Natural killer cell treated with Interleukin-12 subunit alpha and Interleukin-12 subunit beta and Interleukin-15 and Interleukin-18, amount 100 ng/mL, for 72 hours (primary cell): ENCODE results near the gene POLD2. TPM values are rescaled to one million over a fixed set of nuclear protein-coding genes. Genes with fewer than 3 reads are reported as not detected.

Experiments
- ATAC-seq, 2 donors: fragments of 150-1000 bp; cut with Tn5 transposase in 1 of 2; sonication (Bioruptor Pico), chemical (Tn5 transposase) in 1 of 2; 2 replicates each; pipeline ENCODE4 v1.10.0; 2021
- DNase-seq: peaks from one replicate; pipeline ENCODE4 v3.0.0; 2022; ENCODE audit warnings: low spot score
- H3K27ac Mint-ChIP-seq, 2 donors: 1 replicate in 1 of 2; 2 replicates in 1 of 2; pipeline ENCODE4 v1.8.0; 2022; ENCODE audit warnings: mixed read lengths in 2 of 2, mild to moderate bottlenecking in 1 of 2, moderate library complexity in 1 of 2
- H3K27me3 Mint-ChIP-seq, 2 donors: 1 replicate in 1 of 2; 2 replicates in 1 of 2; pipeline ENCODE4 v1.8.0; 2022; ENCODE audit warnings: mixed read lengths in 2 of 2
- H3K36me3 Mint-ChIP-seq: one replicate; pipeline ENCODE4 v1.8.0; 2022; ENCODE audit warnings: mixed read lengths
- H3K4me1 Mint-ChIP-seq, 2 donors: 1 replicate in 1 of 2; 2 replicates in 1 of 2; pipeline ENCODE4 v1.8.0; 2022; ENCODE audit warnings: low read depth in 2 of 2, mixed read lengths in 2 of 2, mild to moderate bottlenecking in 1 of 2
- H3K4me3 Mint-ChIP-seq: one replicate; pipeline ENCODE4 v1.8.0; 2022; ENCODE audit warnings: mixed read lengths
- H3K9me3 Mint-ChIP-seq: 2 replicates; pipeline ENCODE4 v1.8.0; 2022; ENCODE audit warnings: mixed read lengths
- total RNA-seq, 2 donors: library from RNA; stranded (reverse); gene quantifications; one replicate each; pipeline ENCODE4 v1.2.3, GENCODE V29; 2022

POLD2 gene
- total RNA-seq, 2 donors from 2014 or later = 101 to 229 TPM

DNA sequence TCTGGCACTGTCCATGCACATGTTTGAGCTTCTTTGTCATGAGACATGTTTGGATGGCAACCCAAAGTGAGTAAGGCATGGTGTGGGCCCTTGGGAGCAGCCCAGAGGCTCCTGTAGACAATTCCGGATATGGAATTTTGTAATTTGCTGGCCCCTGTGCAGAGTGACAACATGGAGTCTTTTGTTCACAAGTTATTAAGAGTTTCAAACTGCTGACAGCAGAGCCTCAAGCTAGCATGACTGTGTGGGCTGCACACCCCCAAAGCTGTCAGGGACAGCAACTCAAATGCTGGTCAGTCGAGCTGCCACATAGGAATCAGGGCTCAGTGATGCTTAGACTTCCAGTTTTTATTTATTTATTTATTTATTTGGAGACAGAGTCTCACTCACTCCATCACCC is 24.8 kb upstream of the POLD2 start:
- Mint-ChIP-seq H3K9me3 (no peaks in the 10 kb centered on the region), H3K4me1 (no peaks in the 10 kb centered on the region), H3K27me3 (peaks cover 0 to 3% of the 10 kb centered on the region in 2 donors), H3K36me3 (no peaks in the 10 kb centered on the region), H3K27ac (no peak overlapping the region), H3K4me3 (no peak overlapping the region)
- peak; percentile 25 for DNase-seq
- ATAC-seq = no peak

DNA sequence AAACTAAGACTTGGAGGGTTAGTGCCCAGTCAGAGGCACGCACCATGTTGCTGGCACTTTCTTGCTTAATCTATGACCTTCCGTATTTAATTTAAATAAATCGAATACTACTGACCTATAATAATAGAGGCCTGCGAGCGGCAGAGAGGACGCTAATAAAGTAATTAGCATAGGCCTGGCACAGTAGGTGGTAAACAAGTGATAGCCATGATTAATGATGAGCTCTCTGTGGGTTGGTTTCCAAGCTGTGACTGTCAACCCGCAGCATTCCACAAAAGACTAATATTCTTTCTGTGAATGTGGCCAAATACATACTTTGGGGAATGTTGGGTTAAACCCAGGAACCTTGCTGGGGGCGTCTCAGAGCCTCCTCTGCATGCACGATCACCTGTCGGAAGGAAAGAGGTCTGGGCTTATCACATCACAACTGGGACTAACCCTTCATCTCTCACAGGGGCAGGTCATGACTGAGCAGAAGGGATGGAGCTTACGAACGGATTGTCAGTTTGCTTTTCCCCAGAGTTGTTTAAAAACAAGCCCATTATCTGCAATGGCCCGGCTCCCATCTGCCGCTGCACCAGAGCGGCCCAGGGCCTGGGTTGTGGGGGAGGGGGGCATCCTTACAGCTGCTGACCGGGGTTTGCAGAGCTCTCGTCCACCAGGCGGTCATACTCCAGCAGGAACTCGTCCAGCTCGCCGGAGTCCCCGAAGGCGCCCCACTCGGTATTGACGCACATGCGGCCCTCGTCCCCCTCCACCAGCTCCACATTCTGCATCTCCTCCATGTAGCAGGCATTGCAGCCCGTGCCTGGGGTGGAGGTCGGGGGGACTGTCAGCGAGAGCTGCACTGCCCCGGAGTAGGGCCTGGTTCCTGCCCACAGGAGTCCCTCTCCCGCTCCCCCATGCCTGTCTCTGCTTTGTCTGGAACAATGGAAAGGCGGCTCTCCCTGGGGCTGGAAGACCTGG is 24.0 kb upstream of the POLD2 start:
- Mint-ChIP-seq H3K27ac (no peak overlapping the region), H3K9me3 (no peaks in the 10 kb centered on the region), H3K4me3 (no peak overlapping the region), H3K27me3 (peaks cover 0 to 3% of the 10 kb centered on the region in 2 donors), H3K4me1 (no peaks in the 10 kb centered on the region), H3K36me3 (no peaks in the 10 kb centered on the region)
- DNase-seq = peak; percentile 60
- no peak for ATAC-seq

DNA sequence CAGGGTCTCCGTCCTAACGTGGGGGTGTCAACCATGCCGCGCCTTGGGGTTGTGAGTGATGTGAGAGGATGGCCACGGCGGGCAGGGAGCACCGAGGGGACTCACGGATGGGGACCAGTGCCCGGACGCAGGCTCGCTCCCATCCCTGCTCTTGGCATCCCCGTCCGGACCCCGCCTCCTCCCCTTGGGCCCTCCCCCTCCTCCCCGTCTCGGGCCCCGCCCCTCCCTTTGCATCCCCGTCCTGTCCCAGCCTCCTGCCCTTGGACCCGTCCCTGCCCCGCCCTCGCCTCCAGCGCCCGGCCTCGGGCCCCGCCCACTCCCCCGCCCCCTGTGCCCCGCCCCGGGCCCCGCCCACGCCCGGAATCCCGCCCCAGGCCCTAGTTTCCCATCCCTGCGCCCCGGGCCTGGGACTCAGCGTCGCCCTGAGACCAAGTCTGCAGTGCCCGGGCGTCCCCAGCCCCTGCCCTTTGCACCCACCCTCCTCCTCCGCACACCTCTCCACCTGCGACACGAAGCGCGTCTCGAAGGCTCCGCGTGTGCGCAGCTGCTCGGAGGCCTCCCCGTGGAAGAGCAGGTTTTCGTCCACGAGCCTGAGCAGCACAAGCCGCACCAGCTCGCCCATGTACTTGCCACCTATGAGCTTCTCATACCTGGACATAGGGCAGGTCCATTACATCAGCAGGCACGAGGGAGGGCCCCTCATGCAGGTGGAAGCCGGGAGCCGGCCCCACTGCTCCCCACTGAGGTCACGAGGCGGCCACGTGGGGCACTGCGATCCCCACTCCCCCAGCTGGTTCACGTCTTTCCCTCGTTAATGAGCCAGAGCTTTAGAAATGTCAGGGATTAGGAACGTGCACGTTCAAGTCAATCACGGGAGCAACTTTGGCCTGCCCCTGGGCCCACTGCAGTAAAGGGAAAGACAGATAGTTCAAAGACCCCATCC is 22.9 kb upstream of the POLD2 start:
- peak; percentile 82 to 94 for ATAC-seq
- Mint-ChIP-seq H3K9me3 (no peaks in the 10 kb centered on the region), H3K36me3 (no peaks in the 10 kb centered on the region), H3K27ac (no peak overlapping the region), H3K4me1 (no peaks in the 10 kb centered on the region), H3K4me3 (peak overlapping the region; percentile 53), H3K27me3 (peaks cover 0 to 3% of the 10 kb centered on the region in 2 donors)
- peak; percentile 81 for DNase-seq

DNA sequence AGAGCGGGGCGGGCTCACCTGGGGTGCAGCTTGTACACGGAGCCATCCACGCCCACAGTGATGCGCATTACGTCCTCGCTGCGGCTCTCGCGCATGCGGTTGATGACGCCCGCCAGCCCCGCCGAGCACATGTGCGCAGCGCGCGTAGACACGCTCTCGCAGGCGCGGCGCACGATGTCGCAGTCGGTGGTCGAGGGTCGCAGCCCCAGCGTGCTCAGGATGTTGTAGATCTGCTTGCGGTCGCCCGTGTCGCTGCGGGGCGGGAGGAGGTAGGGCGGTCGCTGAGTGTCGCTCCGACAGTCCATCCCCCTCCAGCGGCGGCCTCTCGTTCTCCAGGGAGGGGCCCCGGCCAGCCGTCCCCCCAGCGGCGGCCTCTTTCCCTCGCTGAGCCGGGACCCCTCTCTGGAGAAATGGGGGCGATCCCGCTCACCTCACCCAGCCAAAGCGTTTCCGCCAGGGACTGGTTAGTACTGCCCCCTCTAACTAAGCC is 22.2 kb upstream of the POLD2 start:
- DNase-seq (peak; percentile 61), ATAC-seq (peak; percentile 3 to 12)
- Mint-ChIP-seq H3K4me3 (peak overlapping the region; percentile 53), H3K27ac (no peak overlapping the region), H3K9me3 (no peaks in the 10 kb centered on the region), H3K4me1 (no peaks in the 10 kb centered on the region), H3K36me3 (no peaks in the 10 kb centered on the region), H3K27me3 (peaks cover 0 to 3% of the 10 kb centered on the region in 2 donors)

DNA sequence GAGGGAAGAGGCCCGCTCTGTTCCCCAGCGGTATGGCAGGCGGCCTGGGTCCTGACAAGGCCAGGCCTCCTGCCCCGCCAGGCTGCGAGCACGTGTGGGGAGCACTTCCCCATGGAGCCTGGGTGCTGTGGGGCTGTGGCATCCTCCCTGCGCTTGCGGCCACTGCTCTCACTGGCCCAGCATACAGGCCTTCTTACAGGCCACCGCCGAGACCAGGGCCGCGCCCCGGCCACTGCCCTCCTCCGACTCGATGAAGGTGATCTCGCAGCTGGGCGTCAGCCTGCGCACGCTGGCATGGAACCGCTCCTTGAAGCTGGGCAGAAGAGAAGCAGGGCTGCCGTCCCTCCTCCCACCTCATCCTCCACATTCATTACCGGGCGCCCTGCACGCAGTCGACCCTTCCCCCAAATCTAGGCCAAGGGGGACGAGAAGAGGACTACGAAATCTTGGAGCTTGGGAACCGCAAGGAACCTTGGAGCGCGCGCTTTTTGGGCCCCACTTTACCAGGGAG is 21.7 kb upstream of the POLD2 start:
- DNase-seq (peak; percentile 48), ATAC-seq (no peak)
- no peaks in the 10 kb centered on the region for H3K9me3 Mint-ChIP-seq
- no peaks in the 10 kb centered on the region for H3K4me1 Mint-ChIP-seq
- peak overlapping the region; percentile 53 for H3K4me3 Mint-ChIP-seq
- H3K27ac Mint-ChIP-seq = no peak overlapping the region
- H3K36me3 Mint-ChIP-seq = no peaks in the 10 kb centered on the region
- peaks cover 0 to 3% of the 10 kb centered on the region in 2 donors for H3K27me3 Mint-ChIP-seq

DNA sequence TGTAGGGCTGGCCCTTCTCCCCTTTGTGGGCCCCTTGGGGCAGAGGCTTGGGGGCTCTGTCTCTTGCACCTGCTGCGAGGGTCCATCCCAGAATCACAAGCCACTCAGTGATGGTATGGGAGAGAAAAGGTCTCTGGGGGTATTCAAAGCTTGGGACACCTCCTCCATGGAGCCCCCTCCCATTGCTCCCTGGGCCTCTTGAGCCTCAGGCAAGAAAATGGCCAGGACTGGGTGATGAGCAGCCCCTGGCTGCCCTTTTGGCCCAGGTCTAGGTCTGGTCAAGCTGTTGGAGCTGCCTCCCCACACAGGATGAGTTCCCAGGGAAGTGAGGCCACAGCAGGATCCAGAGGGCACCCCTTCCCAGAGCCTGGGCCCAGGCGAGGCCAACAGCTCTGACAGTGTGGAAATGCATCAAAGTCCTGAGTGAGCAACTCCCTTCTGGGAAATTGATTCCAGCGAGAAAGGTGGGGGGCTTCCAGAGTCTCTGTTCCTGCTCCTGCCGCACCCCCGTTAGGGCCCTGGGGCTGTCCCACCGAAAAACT is 21.1 kb upstream of the POLD2 start:
- Mint-ChIP-seq H3K36me3 (no peaks in the 10 kb centered on the region), H3K27me3 (peaks cover 0 to 3% of the 10 kb centered on the region in 2 donors), H3K4me3 (no peak overlapping the region), H3K4me1 (no peaks in the 10 kb centered on the region), H3K27ac (no peak overlapping the region), H3K9me3 (no peaks in the 10 kb centered on the region)
- ATAC-seq (no peak), DNase-seq (peak; percentile 41)

DNA sequence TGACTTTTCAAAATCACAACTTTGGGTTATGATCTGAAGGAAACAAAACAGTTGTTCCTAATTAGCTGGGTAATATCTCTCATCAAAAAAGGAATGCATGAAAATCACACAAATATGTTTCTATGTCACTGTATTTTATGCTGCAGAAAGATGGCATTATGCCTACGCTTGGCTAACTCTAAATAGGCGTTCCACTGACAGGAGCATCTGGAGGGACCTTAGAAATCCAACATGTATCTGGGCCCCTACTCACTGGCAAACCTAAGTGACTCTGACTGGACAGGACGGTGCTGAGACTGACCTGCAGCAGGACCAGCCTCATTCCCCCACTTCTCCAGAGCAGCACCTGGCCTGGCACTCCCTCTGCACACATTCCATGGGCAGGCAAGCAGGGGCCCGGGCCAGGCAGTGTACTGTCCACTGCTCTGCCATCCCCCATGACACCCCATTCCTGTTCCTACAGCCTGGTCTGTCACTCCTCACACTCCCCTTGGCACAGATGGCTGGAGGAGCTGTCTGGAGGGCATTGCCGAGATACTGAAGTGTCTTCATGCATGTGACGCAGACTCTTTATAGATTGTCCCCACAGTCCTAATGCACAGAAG is 20.4 kb upstream of the POLD2 start:
- Mint-ChIP-seq H3K4me3 (no peak overlapping the region), H3K27ac (no peak overlapping the region)

DNA sequence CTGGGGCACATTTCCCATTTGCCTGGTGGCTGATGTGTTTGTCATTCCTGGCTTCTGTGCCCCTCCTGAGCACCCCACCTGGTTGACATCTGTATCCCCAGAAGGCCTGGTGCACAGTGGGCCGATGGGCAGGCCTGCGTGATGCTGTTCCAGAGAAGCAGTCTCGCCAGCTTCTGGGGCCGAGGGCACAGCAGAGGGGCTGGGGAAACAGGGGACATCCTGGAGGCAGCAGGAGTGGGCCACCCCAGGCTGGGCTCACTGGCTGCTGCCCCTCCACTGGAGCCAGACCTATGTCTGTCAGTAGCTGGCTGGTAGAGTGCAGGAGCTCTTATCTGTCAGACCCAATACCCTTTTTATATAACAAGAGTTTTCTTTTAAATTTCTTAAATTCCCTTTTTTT is 18.7 kb upstream of the POLD2 start:
- Mint-ChIP-seq H3K4me1 (no peaks in the 10 kb centered on the region), H3K9me3 (no peaks in the 10 kb centered on the region), H3K4me3 (no peak overlapping the region), H3K27me3 (peaks cover 0 to 6% of the 10 kb centered on the region in 2 donors), H3K27ac (no peak overlapping the region), H3K36me3 (no peaks in the 10 kb centered on the region)
- DNase-seq (no peak), ATAC-seq (no peak)

More for the DNA sequence above, 20.4 kb upstream of the POLD2 start:
- Mint-ChIP-seq H3K4me1 (no peaks in the 10 kb centered on the region), H3K36me3 (no peaks in the 10 kb centered on the region), H3K9me3 (no peaks in the 10 kb centered on the region), H3K27me3 (peaks cover 0 to 6% of the 10 kb centered on the region in 2 donors)
- ATAC-seq (no peak), DNase-seq (peak; percentile 5)

DNA sequence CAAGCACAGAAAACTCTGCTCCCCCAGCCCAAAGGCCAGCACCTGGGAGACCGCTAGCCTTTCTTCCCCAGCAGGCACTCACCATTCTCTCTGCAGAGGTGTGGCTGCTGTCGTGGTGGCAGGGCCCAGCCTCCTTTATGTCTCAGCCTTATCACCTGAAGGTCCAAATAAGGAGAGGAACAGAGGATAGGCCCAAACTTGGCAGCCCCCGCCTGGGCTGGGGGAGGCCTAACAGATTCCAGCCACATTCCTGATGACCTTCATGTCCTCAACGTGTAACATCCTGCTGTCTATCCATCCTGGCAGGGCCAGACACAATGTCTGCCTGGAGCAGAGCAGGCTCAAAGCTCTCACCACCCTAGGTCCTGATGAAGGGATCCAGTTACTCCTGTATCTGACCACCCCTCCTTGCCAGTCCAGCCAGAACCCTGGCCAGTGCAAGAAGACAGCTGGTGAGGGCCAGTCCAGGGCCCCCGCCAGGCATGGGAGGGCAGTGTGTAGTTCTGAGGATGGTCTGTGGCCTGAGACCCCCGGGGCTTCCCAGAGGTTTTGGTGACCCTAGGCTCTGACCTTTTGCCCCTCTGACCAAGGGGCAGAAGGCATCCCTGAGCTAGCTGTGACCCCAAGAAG is 18.0 kb upstream of the POLD2 start, which contains the start of gene MYL7:
MYL7 (minus strand) TSS at position 112 of the 630 bp plus-strand sequence; CDS start at position 85, 27 bp downstream.
- Mint-ChIP-seq H3K27ac (no peak within 1 kb of the TSS), H3K27me3 (peaks cover 0 to 6% of the 10 kb centered on the region in 2 donors), H3K4me3 (no peak within 1 kb of the TSS), H3K36me3 (no peaks in the 10 kb centered on the region), H3K4me1 (no peaks in the 10 kb centered on the region), H3K9me3 (no peaks in the 10 kb centered on the region)
- peak; percentile 6 for DNase-seq
- ATAC-seq = no peak

DNA sequence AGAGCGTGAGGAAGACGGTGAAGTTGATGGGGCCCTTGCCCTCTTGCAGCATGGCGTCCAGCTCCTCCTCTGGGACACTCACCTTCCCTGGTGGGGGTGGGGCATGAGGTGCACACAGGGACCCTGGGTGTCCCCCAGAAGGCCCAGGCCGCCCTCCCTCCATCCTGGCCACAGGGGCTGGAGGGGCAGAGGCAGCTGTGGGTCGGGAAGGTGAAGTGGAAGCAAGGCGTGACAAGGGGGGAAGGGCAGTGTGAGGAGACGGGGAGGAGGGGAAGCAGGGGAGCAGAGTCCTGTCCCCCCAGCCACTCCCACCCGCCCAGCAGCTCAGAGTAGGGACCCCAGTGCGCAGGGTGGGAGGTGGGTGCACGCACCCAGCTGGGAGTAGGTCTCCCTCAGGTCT is 17.0 kb upstream of the POLD2 start:
- no peaks in the 10 kb centered on the region for H3K36me3 Mint-ChIP-seq
- peaks cover 0 to 6% of the 10 kb centered on the region in 2 donors for H3K27me3 Mint-ChIP-seq
- ATAC-seq (no peak), DNase-seq (no peak)
- no peaks in the 10 kb centered on the region for H3K4me1 Mint-ChIP-seq
- no peak overlapping the region for H3K27ac Mint-ChIP-seq
- H3K4me3 Mint-ChIP-seq = no peak overlapping the region
- H3K9me3 Mint-ChIP-seq = no peaks in the 10 kb centered on the region

DNA sequence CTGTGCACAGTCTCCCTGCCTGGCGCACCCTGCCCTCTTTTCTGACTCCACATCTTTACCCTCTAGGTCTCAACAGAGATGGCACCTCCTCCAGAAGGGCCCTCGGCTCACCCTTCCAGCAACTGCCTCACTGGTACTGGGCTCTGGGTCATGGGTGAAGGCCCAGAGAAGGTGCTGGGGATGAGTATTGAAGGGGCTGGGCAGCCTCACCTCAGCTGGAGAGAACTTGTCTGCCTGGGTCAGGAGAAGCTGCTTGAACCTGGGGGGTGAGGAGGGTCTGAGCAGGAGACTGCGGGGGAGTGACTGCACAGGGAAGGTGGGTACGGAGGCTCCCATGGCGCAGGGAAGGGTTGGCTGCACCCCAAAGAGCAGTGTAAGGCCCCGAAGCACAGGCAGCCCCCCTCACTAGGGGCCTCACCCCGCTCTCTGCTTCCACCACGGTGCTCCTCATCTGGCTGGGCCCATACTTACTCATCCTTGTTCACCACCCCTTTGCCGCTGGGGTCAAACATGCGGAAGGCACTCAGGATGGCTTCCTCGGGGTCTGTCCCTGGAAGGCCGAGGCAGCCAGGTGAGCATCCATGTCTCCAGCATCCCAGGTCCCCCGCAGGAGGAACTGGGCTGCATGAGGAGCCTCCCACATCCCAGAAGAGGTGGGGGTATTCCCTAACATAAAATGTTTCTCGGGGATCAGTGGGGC is 16.1 kb upstream of the POLD2 start:
- H3K9me3 Mint-ChIP-seq = no peaks in the 10 kb centered on the region
- ATAC-seq (no peak), DNase-seq (no peak)
- H3K36me3 Mint-ChIP-seq = no peaks in the 10 kb centered on the region
- no peaks in the 10 kb centered on the region for H3K4me1 Mint-ChIP-seq
- H3K4me3 Mint-ChIP-seq = no peak overlapping the region
- peaks cover 0 to 3% of the 10 kb centered on the region in 2 donors for H3K27me3 Mint-ChIP-seq
- no peak overlapping the region for H3K27ac Mint-ChIP-seq

DNA sequence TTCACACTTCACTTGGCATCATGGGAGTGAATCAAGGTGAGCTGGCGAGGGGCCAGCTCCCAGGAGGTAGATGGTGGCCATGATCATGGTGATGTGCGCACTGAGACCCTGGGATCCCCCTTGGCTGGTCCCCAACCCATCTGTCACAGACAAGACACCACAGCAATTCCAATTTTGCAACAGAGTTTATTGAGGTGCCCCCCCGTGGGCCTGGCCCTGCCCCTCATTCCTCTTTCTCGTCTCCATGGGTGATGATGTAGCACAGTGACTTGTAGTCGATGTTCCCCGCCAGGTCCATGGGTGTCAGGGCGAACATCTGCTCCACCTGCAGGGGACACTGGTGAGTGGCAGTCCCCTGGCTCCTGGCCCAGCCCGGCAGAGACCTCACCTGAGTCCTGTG is 15.3 kb upstream of the POLD2 start:
- Mint-ChIP-seq H3K36me3 (no peaks in the 10 kb centered on the region), H3K27me3 (peaks cover 0 to 3% of the 10 kb centered on the region in 2 donors), H3K9me3 (no peaks in the 10 kb centered on the region), H3K27ac (no peak overlapping the region), H3K4me1 (no peaks in the 10 kb centered on the region), H3K4me3 (no peak overlapping the region)
- DNase-seq (no peak), ATAC-seq (no peak)
